Lower leg skin (tissue), 4 donors: Measurements from ENCODE around the gene ARHGAP15. TPM values are rescaled to one million over a fixed set of nuclear protein-coding genes. Genes with fewer than 3 reads are reported as not detected.

ENCODE experiments used
- DNase-seq, 2 donors: peaks; one replicate each; pipeline ENCODE4 v3.0.0-alpha.2; 2019; ENCODE audit warnings: low spot score in 2 of 2
- H3K4me3 ChIP-seq: fragments of 200-600 bp; sonication (generic); 2 replicates; pipeline ENCODE4 v1.5.1; 2017; ENCODE audit warnings: mild to moderate bottlenecking, low read depth; ENCODE audit not compliant: poor library complexity, severe bottlenecking
- POLR2A ChIP-seq, 2 donors: fragments of 450-650 bp; IDR thresholded peaks; one replicate each; pipeline ENCODE4 v1.6.1; 2016 to 2017; ENCODE audit warnings: antibody characterized with exemption in 2 of 2, mild to moderate bottlenecking in 1 of 2, moderate library complexity in 1 of 2
- WGBS, 2 donors: methylation state at CpG; one replicate each; pipeline ENCODE4 v1.1.5; 2018; 5-methylcytosine and 5-hydroxymethylcytosine counted together
- intact Hi-C: fragments of 100-400 bp; cut with DNase I; formaldehyde crosslinking; loops from one replicate; pipeline ENCODE4 v1.15.0; 2023; ENCODE audit warnings: low total_unique reads
- total RNA-seq, 4 donors: library from RNA; depleted of rRNA; stranded (reverse); fragments of >200 nt; gene quantifications; one replicate each; pipeline ENCODE4 v1.1.0, GENCODE V29; 2016
- TF ChIP-seq, protein P1 (sequence below), 3 donors: fragments of 450-650 bp; IDR thresholded peaks; one replicate each; pipeline ENCODE4 v1.5.1; 2016; ENCODE audit warnings: antibody characterized with exemption in 3 of 3, mild to moderate bottlenecking in 3 of 3, moderate library complexity in 2 of 3

ARHGAP15 gene
- total RNA-seq, 4 donors from 2014 or later = 1.1 to 4.6 (median 2.4) TPM

DNA sequence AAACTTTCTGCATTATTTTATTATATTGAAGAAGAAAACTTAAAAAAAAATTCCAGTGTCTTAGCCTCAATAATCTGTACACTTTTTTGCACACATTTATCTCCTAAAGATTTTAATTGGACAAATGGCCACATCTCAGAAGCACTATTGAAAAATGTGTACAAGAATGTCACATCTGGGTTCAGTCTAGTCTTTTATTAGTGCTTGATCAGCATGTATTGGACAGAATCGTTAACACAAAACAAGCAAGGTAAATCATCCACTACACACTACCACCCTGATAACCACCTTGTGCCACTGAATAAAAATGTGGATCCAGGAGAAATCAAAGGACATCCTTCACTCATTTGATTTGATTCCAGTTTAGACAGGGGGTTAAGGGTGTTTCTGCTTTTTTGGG is 554.8 kb downstream of the ARHGAP15 start:
- no peak overlapping the region for H3K4me3 ChIP-seq
- TF ChIP-seq, protein P1, sequence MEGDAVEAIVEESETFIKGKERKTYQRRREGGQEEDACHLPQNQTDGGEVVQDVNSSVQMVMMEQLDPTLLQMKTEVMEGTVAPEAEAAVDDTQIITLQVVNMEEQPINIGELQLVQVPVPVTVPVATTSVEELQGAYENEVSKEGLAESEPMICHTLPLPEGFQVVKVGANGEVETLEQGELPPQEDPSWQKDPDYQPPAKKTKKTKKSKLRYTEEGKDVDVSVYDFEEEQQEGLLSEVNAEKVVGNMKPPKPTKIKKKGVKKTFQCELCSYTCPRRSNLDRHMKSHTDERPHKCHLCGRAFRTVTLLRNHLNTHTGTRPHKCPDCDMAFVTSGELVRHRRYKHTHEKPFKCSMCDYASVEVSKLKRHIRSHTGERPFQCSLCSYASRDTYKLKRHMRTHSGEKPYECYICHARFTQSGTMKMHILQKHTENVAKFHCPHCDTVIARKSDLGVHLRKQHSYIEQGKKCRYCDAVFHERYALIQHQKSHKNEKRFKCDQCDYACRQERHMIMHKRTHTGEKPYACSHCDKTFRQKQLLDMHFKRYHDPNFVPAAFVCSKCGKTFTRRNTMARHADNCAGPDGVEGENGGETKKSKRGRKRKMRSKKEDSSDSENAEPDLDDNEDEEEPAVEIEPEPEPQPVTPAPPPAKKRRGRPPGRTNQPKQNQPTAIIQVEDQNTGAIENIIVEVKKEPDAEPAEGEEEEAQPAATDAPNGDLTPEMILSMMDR (IDR thresholded peaks at IDR 0.05) = no peak
- no peak for TF ChIP-seq POLR2A (IDR thresholded peaks at IDR 0.05)
- DNase-seq = no peak
- intact Hi-C loops = no loop called here
- 74 to 87% methylated on average over 1 of the region's 1 CpG for WGBS, 2 donors

DNA sequence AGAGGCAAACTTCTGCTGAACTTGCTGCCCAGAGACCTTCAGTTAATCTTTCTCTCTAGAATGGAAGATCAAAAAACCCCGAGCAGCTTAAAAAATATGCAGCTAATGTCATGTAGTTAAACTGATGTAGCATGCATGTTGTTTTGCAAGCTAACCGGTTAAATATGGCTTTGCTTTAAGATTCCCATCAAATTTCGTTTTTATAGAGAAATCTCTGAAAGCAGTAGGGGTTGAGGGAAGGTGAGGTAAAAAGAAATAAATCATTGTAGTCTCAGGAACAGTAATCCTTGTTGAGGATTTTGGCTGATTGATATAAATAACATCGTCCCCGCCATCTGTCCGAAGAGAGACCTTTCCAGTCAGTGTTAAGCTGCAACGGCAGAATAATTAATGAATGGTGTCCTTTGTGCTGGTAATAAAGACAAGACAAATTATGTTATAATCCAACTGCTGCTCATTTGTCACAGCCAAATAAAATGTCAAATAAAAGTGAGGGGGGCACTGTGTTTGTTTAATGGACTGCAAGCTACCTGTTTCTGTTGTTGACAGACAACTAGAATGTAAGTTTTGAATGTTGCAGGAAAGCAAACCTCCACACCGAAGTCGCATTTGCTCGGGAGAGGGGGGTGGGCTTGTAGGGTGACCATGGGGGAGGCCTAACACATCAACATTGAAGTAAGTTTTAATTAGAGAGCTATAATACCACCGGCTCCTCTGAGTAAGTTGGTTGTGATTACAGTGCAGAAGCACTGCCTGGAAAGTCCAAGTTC is 555.5 kb downstream of the ARHGAP15 start:
- H3K4me3 ChIP-seq = no peak overlapping the region
- 77 to 80% methylated on average over 11 of the region's 11 CpGs for WGBS, 2 donors
- TF ChIP-seq POLR2A (IDR thresholded peaks at IDR 0.05) = no peak
- TF ChIP-seq, protein P1 (IDR thresholded peaks at IDR 0.05) = no peak
- no peak for DNase-seq
- intact Hi-C loops = no loop called here

DNA sequence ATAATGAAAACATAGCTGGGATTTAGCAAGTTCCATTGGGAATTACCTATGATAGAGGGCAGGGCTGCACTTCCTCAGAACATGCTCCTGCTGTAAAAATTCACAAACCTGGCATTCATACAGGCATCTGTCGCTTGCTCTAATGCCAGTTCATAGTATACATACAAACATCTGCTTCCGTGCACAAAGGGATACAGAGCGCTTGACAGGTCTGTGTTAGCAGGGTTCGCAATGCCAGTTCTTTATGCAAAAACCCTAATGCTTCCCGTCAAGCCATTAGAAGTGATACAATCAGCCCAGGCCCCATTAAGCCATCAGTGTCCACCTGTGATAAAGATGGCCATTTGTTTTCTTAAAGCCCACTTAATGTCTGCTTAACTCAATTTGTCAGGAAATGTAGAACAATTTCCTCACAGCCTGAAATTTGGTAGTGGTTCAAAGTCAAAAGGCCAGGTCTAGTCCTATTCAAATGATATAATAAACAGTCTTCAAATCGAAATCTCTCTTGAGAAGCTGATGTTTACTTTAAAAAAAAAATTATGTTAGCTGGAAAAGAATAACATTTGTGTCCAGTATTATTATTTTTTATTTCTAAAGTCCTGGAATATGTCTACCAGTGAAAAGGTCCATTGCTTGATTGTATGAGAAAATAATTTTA is 556.3 kb downstream of the ARHGAP15 start:
- 62 to 69% methylated on average over 6 of the region's 6 CpGs for WGBS, 2 donors

DNA sequence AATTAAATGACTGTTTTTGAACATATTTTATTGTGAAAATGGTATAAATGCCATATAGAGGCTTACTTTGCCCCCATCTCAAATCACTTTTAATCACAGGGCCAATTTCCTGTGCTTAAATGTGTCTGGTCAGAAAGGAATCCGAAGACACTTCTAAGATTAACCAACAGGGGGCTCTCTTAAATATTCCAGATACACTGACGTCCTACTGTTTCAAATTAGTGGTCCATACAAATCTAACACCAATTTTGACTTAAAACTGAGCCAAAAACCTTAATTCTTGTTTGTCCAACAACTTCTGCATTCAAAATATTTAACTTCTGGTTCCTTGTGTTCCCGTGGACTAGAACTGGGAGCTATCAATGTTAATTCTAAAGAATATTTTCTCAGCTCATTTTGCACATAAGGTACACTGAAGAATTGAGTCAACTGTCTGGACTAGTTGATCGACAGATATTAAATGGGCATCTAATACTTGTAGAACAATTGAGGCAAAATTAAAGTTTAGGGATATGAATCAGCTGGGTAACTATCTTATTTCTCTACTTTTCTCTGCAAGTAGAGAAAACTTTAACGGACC is 557.5 kb downstream of the ARHGAP15 start:
- no peak for DNase-seq
- TF ChIP-seq, protein P1 (IDR thresholded peaks at IDR 0.05) = no peak
- no peak for TF ChIP-seq POLR2A (IDR thresholded peaks at IDR 0.05)
- no peak overlapping the region for H3K4me3 ChIP-seq
- intact Hi-C loops = no loop called here
- 63 to 66% methylated on average over 5 of the region's 5 CpGs for WGBS, 2 donors

More for the DNA sequence above, 556.3 kb downstream of the ARHGAP15 start:
- intact Hi-C loops = no loop called here
- H3K4me3 ChIP-seq = no peak overlapping the region
- no peak for TF ChIP-seq POLR2A (IDR thresholded peaks at IDR 0.05)
- TF ChIP-seq, protein P1 (IDR thresholded peaks at IDR 0.05) = no peak
- no peak for DNase-seq

DNA sequence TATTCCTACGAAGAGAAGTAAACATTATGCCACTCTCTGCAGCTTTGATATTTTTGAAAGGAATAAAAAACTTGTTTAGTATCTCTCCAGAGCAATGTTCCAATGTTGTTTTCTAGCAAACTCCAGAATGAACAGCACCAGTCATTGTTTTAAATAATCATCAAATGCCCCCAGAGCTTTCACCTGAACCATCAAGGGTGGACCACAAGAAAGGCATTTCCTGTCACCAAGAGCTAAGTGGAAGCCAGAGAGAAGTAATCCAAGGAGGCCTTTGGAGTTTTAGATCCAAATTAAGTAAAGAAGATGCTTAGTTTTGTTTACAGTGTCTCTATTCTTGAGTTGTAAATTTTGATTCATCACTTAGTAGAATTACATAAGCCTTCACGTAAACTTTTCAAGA is 559.0 kb downstream of the ARHGAP15 start:
- 83 to 92% methylated on average over 2 of the region's 2 CpGs for WGBS, 2 donors
- intact Hi-C loops = no loop called here
- no peak for DNase-seq
- TF ChIP-seq, protein P1 (IDR thresholded peaks at IDR 0.05) = no peak
- TF ChIP-seq POLR2A (IDR thresholded peaks at IDR 0.05) = no peak
- H3K4me3 ChIP-seq = no peak overlapping the region
